H9 (cell line): ENCODE measurements around the gene LRIG1. TPM values are rescaled to one million over a fixed set of nuclear protein-coding genes. Genes with fewer than 3 reads are reported as not detected.

Source experiments
- DNase-seq: peaks from one replicate; pipeline ENCODE4 v3.0.0-alpha.2; 2017
- H2AFZ ChIP-seq: one replicate; pipeline ENCODE4 v1.6.1; 2013; ENCODE audit warnings: mild to moderate bottlenecking, low read length, control low read depth, moderate library complexity
- H2AK5ac ChIP-seq: 2 replicates; pipeline ENCODE4 v1.6.1; 2013; ENCODE audit warnings: low read length, control low read depth, mixed read lengths; ENCODE audit not compliant: insufficient read length
- H2BK120ac ChIP-seq: one replicate; pipeline ENCODE4 v1.6.1; 2013; ENCODE audit warnings: low read depth, mild to moderate bottlenecking, low read length, control low read depth, inconsistent platforms; ENCODE audit not compliant: poor library complexity, severe bottlenecking
- H2BK12ac ChIP-seq: 2 replicates; pipeline ENCODE4 v1.6.1; 2013; ENCODE audit warnings: low read length, control low read depth, mixed read lengths, low read depth; ENCODE audit not compliant: insufficient read length
- H2BK15ac ChIP-seq: 2 replicates; pipeline ENCODE4 v1.6.1; 2013; ENCODE audit warnings: low read depth, low read length, control low read depth
- H2BK20ac ChIP-seq: one replicate; pipeline ENCODE4 v1.6.1; 2013; ENCODE audit warnings: low read depth, mild to moderate bottlenecking, low read length, control low read depth, inconsistent platforms; ENCODE audit not compliant: poor library complexity, severe bottlenecking
- H2BK5ac ChIP-seq: 2 replicates; pipeline ENCODE4 v1.6.1; 2013; ENCODE audit warnings: low read length, control low read depth, mixed read lengths; ENCODE audit not compliant: insufficient read length
- H3K14ac ChIP-seq: 2 replicates; pipeline ENCODE4 v1.6.1; 2013; ENCODE audit warnings: low read length, control low read depth; ENCODE audit not compliant: insufficient read depth
- H3K18ac ChIP-seq: 2 replicates; pipeline ENCODE4 v1.6.1; 2013; ENCODE audit warnings: low read depth, mild to moderate bottlenecking, mixed read lengths, low read length, control low read depth; ENCODE audit not compliant: insufficient read length
- H3K23ac ChIP-seq: 2 replicates; pipeline ENCODE4 v1.6.1; 2013; ENCODE audit warnings: low read length, control low read depth, mixed read lengths, low read depth; ENCODE audit not compliant: insufficient read length
- H3K23me2 ChIP-seq: 2 replicates; pipeline ENCODE4 v1.6.1; 2013; ENCODE audit warnings: low read depth, mild to moderate bottlenecking, mixed read lengths, low read length, control low read depth; ENCODE audit not compliant: insufficient read length, poor library complexity, severe bottlenecking
- H3K27ac ChIP-seq: 2 replicates; pipeline ENCODE4 v1.5.1; 2013; ENCODE audit warnings: low read length, control low read depth, mixed read lengths, low read depth; ENCODE audit not compliant: insufficient read length
- H3K27me3 ChIP-seq: 2 replicates; pipeline ENCODE4 v1.6.1; 2013; ENCODE audit warnings: low read length, control low read depth, inconsistent platforms; ENCODE audit not compliant: insufficient read depth
- H3K4ac ChIP-seq: 2 replicates; pipeline ENCODE4 v1.6.1; 2013; ENCODE audit warnings: low read depth, mild to moderate bottlenecking, control low read depth, inconsistent platforms, low read length, moderate library complexity
- H3K4me1 ChIP-seq: 2 replicates; pipeline ENCODE4 v1.6.1; 2013; ENCODE audit warnings: low read length, control low read depth, inconsistent platforms; ENCODE audit not compliant: insufficient read depth
- H3K4me2 ChIP-seq: 2 replicates; pipeline ENCODE4 v1.6.1; 2013; ENCODE audit warnings: low read length, control low read depth, mixed read lengths; ENCODE audit not compliant: insufficient read length, insufficient read depth
- H3K56ac ChIP-seq: 2 replicates; pipeline ENCODE4 v1.6.1; 2013; ENCODE audit warnings: low read depth, mild to moderate bottlenecking, mixed read lengths, low read length, control low read depth; ENCODE audit not compliant: insufficient read length
- H3K79me1 ChIP-seq: 2 replicates; pipeline ENCODE4 v1.6.1; 2013; ENCODE audit warnings: low read depth, mild to moderate bottlenecking, moderate library complexity, low read length, control low read depth, inconsistent platforms; ENCODE audit not compliant: insufficient read depth, poor library complexity, severe bottlenecking
- H3K79me2 ChIP-seq: 2 replicates; pipeline ENCODE4 v1.6.1; 2013; ENCODE audit warnings: low read length, control low read depth, inconsistent platforms; ENCODE audit not compliant: insufficient read depth
- H3K9ac ChIP-seq: 2 replicates; pipeline ENCODE4 v1.6.1; 2013; ENCODE audit warnings: low read length, control low read depth, mixed read lengths; ENCODE audit not compliant: insufficient read length; ENCODE audit errors: extremely low read depth
- H3K9me3 ChIP-seq: one replicate; pipeline ENCODE4 v1.6.1; 2013; ENCODE audit warnings: low read depth, low read length, inconsistent platforms; ENCODE audit not compliant: control insufficient read depth
- H3T11ph ChIP-seq: one replicate; pipeline ENCODE4 v1.6.1; 2013; ENCODE audit warnings: mild to moderate bottlenecking, low read length, control low read depth, inconsistent platforms
- H4K20me1 ChIP-seq: one replicate; pipeline ENCODE4 v1.6.1; 2013; ENCODE audit not compliant: control insufficient read depth, insufficient read length, insufficient read depth
- H4K5ac ChIP-seq: 2 replicates; pipeline ENCODE4 v1.6.1; 2013; ENCODE audit warnings: low read depth, mild to moderate bottlenecking, mixed read lengths, low read length, control low read depth; ENCODE audit not compliant: insufficient read length
- H4K8ac ChIP-seq: replicated peaks from 2 replicates; pipeline ENCODE4 v1.6.1; 2013; ENCODE audit warnings: low read length, control low read depth, mixed read lengths, low read depth; ENCODE audit not compliant: insufficient read length
- H4K91ac ChIP-seq: 2 replicates; pipeline ENCODE4 v1.6.1; 2013; ENCODE audit warnings: low read depth, mild to moderate bottlenecking, moderate library complexity, mixed read lengths, low read length, control low read depth; ENCODE audit not compliant: insufficient read length
- H3K27ac Mint-ChIP-seq, 3 experiments: 2 replicates in 2 of 3; 3 replicates in 1 of 3; pipeline ENCODE4 v1.8.0; 2020 to 2021; ENCODE audit warnings: mixed read lengths in 3 of 3, mild to moderate bottlenecking in 1 of 3, moderate library complexity in 1 of 3
- H3K27me3 Mint-ChIP-seq: 2 replicates; pipeline ENCODE4 v1.8.0; 2021; ENCODE audit warnings: low read depth, mild to moderate bottlenecking, moderate library complexity, mixed read lengths
- H3K36me3 Mint-ChIP-seq, 3 experiments: 2 replicates in 2 of 3; 3 replicates in 1 of 3; pipeline ENCODE4 v1.8.0; 2020 to 2021; ENCODE audit warnings: low read depth in 3 of 3, mixed read lengths in 3 of 3; ENCODE audit not compliant: insufficient read depth in 1 of 3
- H3K4me1 Mint-ChIP-seq, 2 experiments: 2 replicates each; pipeline ENCODE4 v1.8.0; 2020; ENCODE audit warnings: mixed read lengths in 2 of 2
- H3K4me3 Mint-ChIP-seq, 2 experiments: 2 replicates in 1 of 2; 3 replicates in 1 of 2; pipeline ENCODE4 v1.8.0; 2020 to 2021; ENCODE audit warnings: mild to moderate bottlenecking in 2 of 2, mixed read lengths in 2 of 2, moderate library complexity in 1 of 2
- H3K9me3 Mint-ChIP-seq, 2 experiments: 2 replicates in 1 of 2; 3 replicates in 1 of 2; pipeline ENCODE4 v1.8.0; 2020; ENCODE audit warnings: mild to moderate bottlenecking in 2 of 2, mixed read lengths in 2 of 2, moderate library complexity in 1 of 2
- CTCF ChIP-seq: fragments of 200-600 bp; sonication (generic); conservative IDR thresholded peaks from 3 replicates; pipeline ENCODE4 v1.8.0; 2021; ENCODE audit warnings: antibody characterized with exemption, mild to moderate bottlenecking
- WGBS: extraction: QIAGEN DNeasy Blood & Tissue Kit; methylation state at CpG from one replicate; pipeline ENCODE4 v1.1.7; 2013; ENCODE audit warnings: missing lambda C conversion rate, low lambda C conversion rate, mixed read lengths; ENCODE audit not compliant: insufficient read length; ENCODE audit errors: extremely low coverage; 5-methylcytosine and 5-hydroxymethylcytosine counted together
- total RNA-seq: library from RNA; stranded (reverse); gene quantifications from 2 replicates; pipeline ENCODE4 v1.2.1, GENCODE V29; 2021

The LRIG1 gene
- total RNA-seq, 1 experiment from 2014 or later: 70.3 TPM

- no peak overlapping the region for H4K5ac ChIP-seq
- H3K27ac Mint-ChIP-seq: peak overlapping the region in 1 of 3 experiments; percentile 86; a peak in 2 of 7 replicates
- no peaks in the 10 kb centered on the region for H3K9me3 ChIP-seq
- H2AFZ ChIP-seq: no peak overlapping the region
- H3K27ac ChIP-seq: no peak overlapping the region
- H2BK20ac ChIP-seq: no peak overlapping the region
- H2BK12ac ChIP-seq: no peak overlapping the region
- no peak overlapping the region for H2BK120ac ChIP-seq
- peaks cover 13% of the 10 kb centered on the region for H3K79me1 ChIP-seq
- peaks cover 53 to 61% of the 10 kb centered on the region in 2 experiments for H3K4me1 Mint-ChIP-seq
- H3K4me3 Mint-ChIP-seq: no peak overlapping the region
- no peaks in the 10 kb centered on the region for H3K27me3 ChIP-seq
- H3K4me2 ChIP-seq: no peak overlapping the region
- H3K23me2 ChIP-seq: no peaks in the 10 kb centered on the region
- no peak overlapping the region for H3K9ac ChIP-seq
- WGBS: no CpG with 5 or more reads among the region's 10 CpGs
- no peak overlapping the region for H3K18ac ChIP-seq
- no peak overlapping the region for H2BK5ac ChIP-seq
- no peak overlapping the region for H3T11ph ChIP-seq
- H3K4ac ChIP-seq: no peak overlapping the region
- no peak overlapping the region for H3K23ac ChIP-seq
- H4K20me1 ChIP-seq: no peaks in the 10 kb centered on the region
- peaks cover 68% of the 10 kb centered on the region for H3K79me2 ChIP-seq
- no peak overlapping the region for H2AK5ac ChIP-seq
- no peak overlapping the region for H3K14ac ChIP-seq
- no peak overlapping the region for H4K8ac ChIP-seq
- peaks cover 0 to 9% (median 5%) of the 10 kb centered on the region in 3 experiments; a peak in 5 of 7 replicates for H3K36me3 Mint-ChIP-seq
- H3K27me3 Mint-ChIP-seq: no peaks in the 10 kb centered on the region
- no peak for TF ChIP-seq CTCF
- H4K91ac ChIP-seq: no peak overlapping the region
- peaks cover 17% of the 10 kb centered on the region; the same call in 1 of the 2 replicates for H3K4me1 ChIP-seq
- no peak overlapping the region for H3K56ac ChIP-seq
- DNase-seq: no peak
- H3K9me3 Mint-ChIP-seq: no peaks in the 10 kb centered on the region
- H2BK15ac ChIP-seq: no peak overlapping the region
Measured at GRCh38 chr3:66467996-66468735, 32.7 kb downstream of the LRIG1 start.
